HepG2 (cell line): Measurements from ENCODE around the gene CDC34. TPM values are rescaled to one million over a fixed set of nuclear protein-coding genes. Genes with fewer than 3 reads are reported as not detected.

Experiments used
- ASH2L ChIP-seq: fragments of 300-600, 200-600 bp; sonication (generic); IDR thresholded peaks from 2 replicates; pipeline ENCODE4 v1.7.0; 2017; ENCODE audit warnings: low read depth, mild to moderate bottlenecking, moderate library complexity, mixed read lengths, low read length; ENCODE audit not compliant: insufficient read length
- ATRX ChIP-seq: sonication (generic); formaldehyde crosslinking; IDR thresholded peaks from 2 replicates; pipeline ENCODE4 v1.4.0; 2020; ENCODE audit warnings: missing genetic modification reagents, borderline replicate concordance
- E2F1 ChIP-seq: sonication (generic); formaldehyde crosslinking; IDR thresholded peaks from 2 replicates; pipeline ENCODE4 v1.5.0; 2020; ENCODE audit warnings: missing genetic modification reagents
- E2F5 ChIP-seq: sonication (generic); formaldehyde crosslinking; conservative IDR thresholded peaks from 2 replicates; pipeline ENCODE4 v1.4.0; 2020; ENCODE audit warnings: missing genetic modification reagents
- GATAD1 ChIP-seq: IDR thresholded peaks from 2 replicates; pipeline ENCODE4 v1.6.1; 2016; ENCODE audit warnings: missing genetic modification reagents, missing compliant biosample characterization
- HNF4G ChIP-seq, 2 experiments: sonication (generic) in 1 of 2; formaldehyde crosslinking in 1 of 2; IDR thresholded peaks; 2 replicates each; pipeline versions ENCODE4 v1.4.0 to v1.6.1; 2011 to 2020; ENCODE audit warnings: borderline replicate concordance in 2 of 2, low read depth in 2 of 2, mild to moderate bottlenecking in 2 of 2, low read length in 1 of 2, missing genetic modification reagents in 1 of 2, moderate library complexity in 1 of 2
- MAZ ChIP-seq, 2 experiments: sonication (generic) in 1 of 2; formaldehyde crosslinking in 1 of 2; IDR thresholded peaks; 2 replicates each; pipeline versions ENCODE4 v1.5.0 to v1.6.1; 2012 to 2020; ENCODE audit warnings: low read depth in 2 of 2, mild to moderate bottlenecking in 2 of 2, borderline replicate concordance in 1 of 2, improper control_type of control experiment in 1 of 2, low read length in 1 of 2, missing genetic modification reagents in 1 of 2, moderate library complexity in 1 of 2
- NR2C2 ChIP-seq: sonication (generic); formaldehyde crosslinking; IDR thresholded peaks from 2 replicates; pipeline ENCODE4 v1.4.0; 2020; ENCODE audit warnings: missing genetic modification reagents, mild to moderate bottlenecking, moderate library complexity, borderline replicate concordance
- PRMT3 ChIP-seq: sonication (generic); formaldehyde crosslinking; IDR thresholded peaks from 2 replicates; pipeline ENCODE4 v1.8.1; 2022; ENCODE audit warnings: low read depth, mild to moderate bottlenecking, moderate library complexity, missing genetic modification reagents, borderline replicate concordance
- REL ChIP-seq: sonication (generic); formaldehyde crosslinking; conservative IDR thresholded peaks from 2 replicates; pipeline ENCODE4 v1.8.0; 2022; ENCODE audit warnings: mild to moderate bottlenecking, missing genetic modification reagents, moderate library complexity
- SP2 ChIP-seq: sonication (generic); formaldehyde crosslinking; IDR thresholded peaks from 2 replicates; pipeline ENCODE4 v1.5.1; 2020; ENCODE audit warnings: mild to moderate bottlenecking, missing genetic modification reagents
- SRSF4 ChIP-seq: fragments of 200-400 bp; formaldehyde crosslinking; IDR thresholded peaks from one replicate; pipeline ENCODE4 v1.6.1; 2018; ENCODE audit warnings: mild to moderate bottlenecking, low read depth, low read length, moderate library complexity; ENCODE audit not compliant: poor library complexity, severe bottlenecking
- TARDBP ChIP-seq: sonication (generic); formaldehyde crosslinking; IDR thresholded peaks from 2 replicates; pipeline ENCODE4 v1.8.0; 2022; ENCODE audit warnings: mild to moderate bottlenecking, missing genetic modification reagents
- TGIF2 ChIP-seq: IDR thresholded peaks from 2 replicates; pipeline ENCODE4 v1.6.1; 2016; ENCODE audit warnings: control low read depth, missing compliant biosample characterization
- ZC3H13 ChIP-seq: sonication (generic); formaldehyde crosslinking; IDR thresholded peaks from 2 replicates; pipeline ENCODE4 v1.8.1; 2023; ENCODE audit warnings: mild to moderate bottlenecking, missing genetic modification reagents, moderate library complexity
- ZNF138 ChIP-seq: sonication (generic); formaldehyde crosslinking; IDR thresholded peaks from 2 replicates; pipeline ENCODE4 v1.5.0; 2020; ENCODE audit warnings: mild to moderate bottlenecking, low read depth, missing genetic modification reagents
- ZNF317 ChIP-seq: sonication (generic); formaldehyde crosslinking; IDR thresholded peaks from 2 replicates; pipeline ENCODE4 v1.5.0; 2020; ENCODE audit warnings: mild to moderate bottlenecking, missing genetic modification reagents
- ZNF343 ChIP-seq: sonication (generic); formaldehyde crosslinking; IDR thresholded peaks from 2 replicates; pipeline ENCODE4 v1.4.0; 2020; ENCODE audit warnings: mild to moderate bottlenecking, missing genetic modification reagents
- ZNF432 ChIP-seq: sonication (generic); formaldehyde crosslinking; IDR thresholded peaks from 2 replicates; pipeline ENCODE4 v1.5.0; 2020; ENCODE audit warnings: missing genetic modification reagents, mild to moderate bottlenecking, borderline replicate concordance
- ZNF547 ChIP-seq: sonication (generic); formaldehyde crosslinking; IDR thresholded peaks from 2 replicates; pipeline ENCODE4 v1.5.1; 2020; ENCODE audit warnings: mild to moderate bottlenecking, missing genetic modification reagents
- ZNF773 ChIP-seq: sonication (generic); formaldehyde crosslinking; IDR thresholded peaks from 2 replicates; pipeline ENCODE4 v1.4.0; 2020; ENCODE audit warnings: missing genetic modification reagents, borderline replicate concordance
- polyA plus RNA-seq, 8 experiments: library from polyadenylated mRNA; depleted of rRNA in 3 of 8; stranded (reverse) in 7 of 8; unstranded in 1 of 8; fragments of >200 nt; fragmentation: Illumina TruSeq in 4 of 8; extraction: Trizol in 4 of 8; gene quantifications; 2 replicates each; pipeline versions ENCODE4 v1.2.1 to v1.2.3, GENCODE V29; 2011 to 2016; ENCODE audit warnings: low read depth in 4 of 8, missing spikeins in 1 of 8, mixed read lengths in 1 of 8; ENCODE audit not compliant: insufficient read depth in 1 of 8
- total RNA-seq, 5 experiments: library from RNA; depleted of rRNA; stranded (reverse); fragments of >200 nt; fragmentation: Illumina TruSeq; extraction: Trizol; gene quantifications; 2 replicates each; pipeline ENCODE4 v1.2.3, GENCODE V29; 2016; ENCODE audit warnings: low read depth in 1 of 5
- TF ChIP-seq, protein P1 (sequence below): sonication (generic); formaldehyde crosslinking; IDR thresholded peaks from 2 replicates; pipeline ENCODE4 v1.5.1; 2020; ENCODE audit warnings: missing genetic modification reagents, mild to moderate bottlenecking, borderline replicate concordance
- TF ChIP-seq, protein P2 (sequence below): sonication (generic); formaldehyde crosslinking; IDR thresholded peaks from 2 replicates; pipeline ENCODE4 v1.5.1; 2020; ENCODE audit warnings: missing genetic modification reagents, mild to moderate bottlenecking, borderline replicate concordance

Gene CDC34
- total and polyA plus RNA-seq, 2 of the 13 experiments (the other 11 are each of a cell fraction or from before 2014, with no cell fraction given), result 138 to 150 TPM

DNA sequence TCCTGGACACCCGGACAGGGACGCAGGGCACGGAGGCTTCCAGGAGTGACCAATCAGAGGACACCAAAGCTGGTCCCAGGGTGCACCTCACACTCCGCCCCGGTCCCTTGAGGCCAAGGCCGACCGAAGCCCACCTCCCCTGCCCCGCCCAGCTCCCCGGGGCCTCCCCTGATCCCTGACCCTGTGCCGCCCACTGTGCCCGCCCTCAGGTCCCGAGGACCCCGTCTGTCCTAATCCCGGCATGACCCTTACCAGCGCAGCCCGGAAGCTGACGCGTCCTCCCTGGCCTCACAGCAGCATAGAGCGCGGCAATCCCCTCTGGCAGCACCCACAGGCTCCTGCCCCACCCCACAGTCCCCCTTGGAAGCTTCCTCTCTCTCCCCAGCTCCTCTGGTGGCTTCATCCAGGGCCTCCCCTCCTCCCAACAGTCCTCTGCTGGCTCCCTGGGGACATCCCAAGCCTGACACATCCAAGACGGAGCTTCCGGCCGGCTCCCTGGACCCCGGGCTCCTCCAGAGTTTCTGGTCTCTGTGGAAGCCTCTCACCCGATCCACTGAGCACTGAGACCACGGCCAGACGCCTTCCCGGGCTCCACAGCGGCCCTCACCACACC is 7.4 kb upstream of the CDC34 start (continued):
- peak; percentile 83 for TF ChIP-seq HNF4G (IDR thresholded peaks at IDR 0.05; ENCODE audit: borderline replicate concordance, low read depth, low read length)
- peak; percentile 78; the same call in 1 of the 2 replicates for TF ChIP-seq HNF4G (CRISPR knock-in tag; IDR thresholded peaks at IDR 0.05; ENCODE audit: borderline replicate concordance, low read depth)
- no peak for TF ChIP-seq PRMT3 (CRISPR knock-in tag)
- TF ChIP-seq ZNF138 (CRISPR knock-in tag), result 0 out of 2 replicates have a peak, but pooled peaks have one; percentile 43
- 0 out of 2 replicates have a peak, but pooled peaks have one; percentile 37 for TF ChIP-seq MAZ (IDR thresholded peaks at IDR 0.05; ENCODE audit: borderline replicate concordance, low read depth, low read length)
- TF ChIP-seq MAZ (CRISPR knock-in tag; IDR thresholded peaks at IDR 0.05; ENCODE audit: low read depth), result peak; percentile 85
- TF ChIP-seq SP2 (CRISPR knock-in tag), result no peak; the same call in 1 of the 2 replicates
- peak; percentile 28; the same call in 1 of the 2 replicates for TF ChIP-seq E2F1
- TF ChIP-seq TARDBP (CRISPR knock-in tag), result peak; percentile 91
- TF ChIP-seq, protein P1, sequence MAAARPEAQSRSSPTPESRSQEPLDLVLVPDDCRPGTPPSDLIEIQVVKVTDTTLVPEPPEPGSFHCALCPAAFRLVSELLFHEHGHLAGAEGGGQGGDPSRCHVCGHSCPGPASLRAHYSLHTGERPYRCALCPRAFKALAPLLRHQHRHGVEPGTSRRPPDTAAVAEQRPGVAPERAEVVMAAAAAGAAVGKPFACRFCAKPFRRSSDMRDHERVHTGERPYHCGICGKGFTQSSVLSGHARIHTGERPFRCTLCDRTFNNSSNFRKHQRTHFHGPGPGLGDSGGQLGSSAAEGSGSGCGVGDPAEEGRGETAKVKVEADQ (CRISPR knock-in tag), result no peak
- TF ChIP-seq SRSF4, result no peak
- TF ChIP-seq ZNF547 (CRISPR knock-in tag), result no peak
- no peak for TF ChIP-seq REL (CRISPR knock-in tag)
- no peak for TF ChIP-seq E2F5 (CRISPR knock-in tag)
- TF ChIP-seq ZC3H13 (CRISPR knock-in tag), result no peak
- no peak for TF ChIP-seq ATRX (CRISPR knock-in tag)
- no peak for TF ChIP-seq ASH2L
- no peak for TF ChIP-seq ZNF432 (CRISPR knock-in tag)
- no peak for TF ChIP-seq ZNF317 (CRISPR knock-in tag)
- no peak for TF ChIP-seq ZNF343 (CRISPR knock-in tag)
- TF ChIP-seq ZNF773 (CRISPR knock-in tag), result no peak
- no peak for TF ChIP-seq TGIF2 (CRISPR knock-in tag)
- TF ChIP-seq GATAD1 (CRISPR knock-in tag), result peak; percentile 50
- TF ChIP-seq NR2C2, result peak; percentile 93
- TF ChIP-seq, protein P2, sequence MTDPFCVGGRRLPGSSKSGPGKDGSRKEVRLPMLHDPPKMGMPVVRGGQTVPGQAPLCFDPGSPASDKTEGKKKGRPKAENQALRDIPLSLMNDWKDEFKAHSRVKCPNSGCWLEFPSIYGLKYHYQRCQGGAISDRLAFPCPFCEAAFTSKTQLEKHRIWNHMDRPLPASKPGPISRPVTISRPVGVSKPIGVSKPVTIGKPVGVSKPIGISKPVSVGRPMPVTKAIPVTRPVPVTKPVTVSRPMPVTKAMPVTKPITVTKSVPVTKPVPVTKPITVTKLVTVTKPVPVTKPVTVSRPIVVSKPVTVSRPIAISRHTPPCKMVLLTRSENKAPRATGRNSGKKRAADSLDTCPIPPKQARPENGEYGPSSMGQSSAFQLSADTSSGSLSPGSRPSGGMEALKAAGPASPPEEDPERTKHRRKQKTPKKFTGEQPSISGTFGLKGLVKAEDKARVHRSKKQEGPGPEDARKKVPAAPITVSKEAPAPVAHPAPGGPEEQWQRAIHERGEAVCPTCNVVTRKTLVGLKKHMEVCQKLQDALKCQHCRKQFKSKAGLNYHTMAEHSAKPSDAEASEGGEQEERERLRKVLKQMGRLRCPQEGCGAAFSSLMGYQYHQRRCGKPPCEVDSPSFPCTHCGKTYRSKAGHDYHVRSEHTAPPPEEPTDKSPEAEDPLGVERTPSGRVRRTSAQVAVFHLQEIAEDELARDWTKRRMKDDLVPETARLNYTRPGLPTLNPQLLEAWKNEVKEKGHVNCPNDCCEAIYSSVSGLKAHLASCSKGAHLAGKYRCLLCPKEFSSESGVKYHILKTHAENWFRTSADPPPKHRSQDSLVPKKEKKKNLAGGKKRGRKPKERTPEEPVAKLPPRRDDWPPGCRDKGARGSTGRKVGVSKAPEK (CRISPR knock-in tag), result no peak
